GM12891 (cell line): ENCODE data around the gene SLC26A9.
A peak's percentile ranks its signal among the peaks of the same experiment; 100 is the strongest.

Source experiments
- DNase-seq: peaks from one replicate; pipeline ENCODE4 v3.0.0; 2011; ENCODE audit warnings: low spot score; ENCODE audit not compliant: insufficient read length
- FAIRE-seq: peaks from 2 replicates; lab custom pipeline; 2011; peaks lifted over from hg19 to GRCh38; lab: Jason Lieb, UNC
- PAX5 ChIP-seq: IDR thresholded peaks from 2 replicates; pipeline ENCODE4 v1.6.1; 2011; ENCODE audit warnings: low read length, moderate library complexity, mild to moderate bottlenecking; ENCODE audit not compliant: insufficient read depth, severe bottlenecking
- POLR2A ChIP-seq: IDR thresholded peaks from 2 replicates; pipeline ENCODE4 v1.6.1; 2011; ENCODE audit warnings: low read depth, low read length, control low read depth
- POLR2AphosphoS5 ChIP-seq: IDR thresholded peaks from 2 replicates; pipeline ENCODE4 v1.6.1; 2011; ENCODE audit warnings: low read depth, low read length, control low read depth
- POU2F2 ChIP-seq: IDR thresholded peaks from 2 replicates; pipeline ENCODE4 v1.6.1; 2011; ENCODE audit warnings: low read depth, mild to moderate bottlenecking, control low read depth, low read length, moderate library complexity
- SPI1 ChIP-seq: IDR thresholded peaks from 2 replicates; pipeline ENCODE4 v1.6.1; 2011; ENCODE audit warnings: low read depth, low read length, control low read depth
- TAF1 ChIP-seq: IDR thresholded peaks from 2 replicates; pipeline ENCODE4 v1.6.1; 2011; ENCODE audit warnings: low read depth, low read length, control low read depth

SLC26A9 gene

DNA sequence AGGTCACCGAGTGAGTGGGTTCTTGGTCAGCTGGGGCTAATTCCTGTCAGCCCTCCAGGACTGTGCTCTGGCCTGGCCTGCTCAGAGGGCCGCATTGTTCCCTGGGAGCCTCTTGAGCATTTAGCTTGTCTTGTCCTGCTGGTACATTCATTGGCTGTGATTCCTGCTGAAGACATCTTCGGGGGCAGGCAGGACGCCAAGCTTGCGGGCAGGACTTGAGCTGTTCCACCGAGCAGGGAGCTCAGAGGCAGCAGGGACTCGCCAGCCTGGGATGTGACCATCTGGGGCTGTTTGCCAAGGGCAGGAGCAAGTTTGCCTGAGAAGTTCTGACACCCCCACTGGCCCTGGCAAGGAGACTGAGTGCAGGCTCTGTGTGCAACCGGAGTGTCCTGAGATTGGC is 7.0 kb upstream of the SLC26A9 start:
- DNase-seq, result no peak
- TF ChIP-seq POLR2A (no peak), PAX5 (no peak), POU2F2 (no peak), SPI1 (no peak), POLR2AphosphoS5 (no peak), TAF1 (no peak)
- no peak for FAIRE-seq

GRCh38 chr1:205949753-205950152 is 6.5 kb upstream of the SLC26A9 start:
- FAIRE-seq (no peak), DNase-seq (no peak)
- TF ChIP-seq POLR2AphosphoS5 (no peak), TAF1 (no peak), PAX5 (no peak), SPI1 (no peak), POU2F2 (no peak), POLR2A (no peak)

DNA sequence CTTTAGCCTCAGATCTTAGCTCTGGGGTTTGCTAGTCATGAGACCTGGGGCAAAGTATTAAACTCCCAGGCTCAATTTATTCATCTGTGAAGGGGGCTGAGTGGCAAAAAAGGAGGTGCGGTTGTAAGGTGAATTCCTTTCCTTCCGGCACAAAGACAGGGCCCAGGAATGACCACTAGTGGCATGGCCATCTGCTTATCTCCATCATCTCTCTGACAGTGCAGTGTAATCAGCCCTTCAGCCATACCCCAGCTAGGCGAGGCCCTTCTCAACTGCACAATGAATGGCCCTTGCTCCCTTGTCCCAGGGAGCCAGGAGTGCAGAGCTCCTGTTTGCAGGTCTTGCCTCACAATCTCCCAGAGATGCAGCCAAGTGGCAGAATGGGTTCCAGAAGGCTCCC is 5.6 kb upstream of the SLC26A9 start:
- TF ChIP-seq POU2F2 (no peak), POLR2A (no peak), POLR2AphosphoS5 (no peak), PAX5 (no peak)
- no peak for FAIRE-seq
- no peak for DNase-seq

DNA sequence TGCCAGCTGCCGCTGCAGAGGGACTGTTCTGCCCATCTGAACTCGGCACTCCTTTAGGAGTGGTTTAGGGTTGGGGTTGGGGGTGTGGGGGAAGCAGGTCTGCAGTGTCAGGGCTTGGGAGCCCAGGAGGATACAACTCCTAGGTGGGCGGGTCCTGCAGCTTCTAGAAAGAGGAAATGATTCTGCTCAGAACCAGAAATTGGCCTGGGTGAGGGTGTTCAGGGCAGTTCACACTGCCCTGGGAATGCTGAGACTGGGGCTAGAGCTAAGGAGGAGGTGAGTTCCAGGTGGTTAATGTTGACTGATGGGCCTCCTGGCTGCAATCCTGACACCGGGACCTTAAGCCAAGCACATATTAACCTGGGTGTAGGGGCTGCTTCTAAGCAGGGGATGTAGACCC is 4.8 kb upstream of the SLC26A9 start:
- TF ChIP-seq PAX5, result no peak
- peak; percentile 47; the same call in 1 of the 2 replicates for TF ChIP-seq SPI1
- DNase-seq, result no peak
- no peak for FAIRE-seq

GRCh38 chr1:205947024-205947423 is 3.8 kb upstream of the SLC26A9 start:
- DNase-seq (no peak), FAIRE-seq (no peak)
- TF ChIP-seq SPI1, result no peak
- no peak for TF ChIP-seq PAX5
- TF ChIP-seq TAF1, result no peak
- no peak for TF ChIP-seq POU2F2
- TF ChIP-seq POLR2AphosphoS5, result no peak
- TF ChIP-seq POLR2A, result no peak

DNA sequence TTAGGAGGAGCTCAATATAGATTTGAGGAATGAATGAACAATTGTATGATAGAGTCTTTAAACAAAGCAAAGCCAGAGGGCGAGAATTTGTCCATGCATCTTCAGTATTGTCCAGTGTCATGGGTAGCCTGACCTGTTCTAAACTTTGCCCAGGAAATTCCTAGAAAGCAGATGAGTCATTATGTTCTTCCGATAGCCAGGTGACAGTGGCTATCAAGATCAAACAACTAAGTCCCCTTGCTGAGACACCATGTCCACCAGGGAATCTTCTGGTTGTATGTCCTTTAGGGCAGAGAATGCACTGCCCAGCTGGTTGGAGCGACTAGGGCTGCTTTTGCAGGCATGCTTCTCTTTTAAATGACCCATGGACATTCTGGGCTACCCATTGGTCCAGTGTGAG is 1.8 kb upstream of the SLC26A9 start:
- TF ChIP-seq POLR2AphosphoS5 (no peak), SPI1 (no peak), POLR2A (no peak), TAF1 (no peak), POU2F2 (no peak), PAX5 (no peak)
- DNase-seq (no peak), FAIRE-seq (no peak)

GRCh38 chr1:205944525-205944924 is 1.3 kb upstream of the SLC26A9 start:
- DNase-seq (no peak), FAIRE-seq (no peak)
- no peak for TF ChIP-seq POU2F2
- no peak for TF ChIP-seq PAX5
- TF ChIP-seq POLR2AphosphoS5, result no peak

- TF ChIP-seq TAF1 (no peak), SPI1 (no peak), POLR2AphosphoS5 (no peak), POLR2A (no peak), PAX5 (no peak), POU2F2 (no peak)
- FAIRE-seq (no peak), DNase-seq (no peak)
These were observed 561 bp downstream of the SLC26A9 start for GRCh38 chr1:205942631-205943159.

- DNase-seq (no peak), FAIRE-seq (no peak)
- TF ChIP-seq TAF1, result no peak
- TF ChIP-seq POLR2A, result no peak
- TF ChIP-seq SPI1, result no peak
- TF ChIP-seq PAX5, result no peak
- TF ChIP-seq POU2F2, result no peak
- no peak for TF ChIP-seq POLR2AphosphoS5
These were observed 2.5 kb downstream of the SLC26A9 start for GRCh38 chr1:205940710-205941109.

DNA sequence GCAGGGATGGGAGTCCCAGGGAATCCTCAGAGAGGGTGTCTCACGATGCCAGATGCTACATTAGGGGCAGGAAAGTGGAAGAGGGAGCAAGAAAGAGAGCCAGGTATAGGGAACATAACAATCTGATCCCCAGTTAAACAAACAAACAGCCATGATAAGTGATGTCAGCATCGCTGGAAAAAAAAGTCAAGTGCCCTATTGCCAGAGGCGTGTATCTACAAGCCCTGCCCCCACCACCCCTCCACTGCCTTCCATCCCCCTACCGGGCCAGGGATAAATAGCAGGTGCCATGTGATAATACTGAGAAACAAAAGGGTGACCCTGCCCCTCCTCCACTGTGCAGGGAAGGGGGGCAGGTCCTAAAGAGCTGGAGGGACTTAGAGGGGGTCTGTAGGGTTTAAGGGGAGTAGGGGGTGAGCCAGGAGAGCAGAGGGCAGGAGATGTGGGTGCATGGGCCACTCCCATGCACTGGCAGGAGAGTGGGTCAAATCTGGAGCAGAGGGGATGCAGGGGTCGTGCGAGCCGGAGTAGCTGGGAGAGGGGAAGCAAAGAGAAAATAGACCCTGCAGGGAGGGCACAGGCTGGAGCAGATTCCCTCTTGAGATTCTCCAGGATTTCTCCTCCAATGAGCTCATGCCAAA is 3.4 kb downstream of the SLC26A9 start:
- TF ChIP-seq SPI1 (no peak), POLR2AphosphoS5 (no peak), TAF1 (no peak), POLR2A (no peak), POU2F2 (no peak), PAX5 (no peak)
- no peak for DNase-seq
- no peak for FAIRE-seq

- TF ChIP-seq PAX5, result no peak
- no peak for TF ChIP-seq POLR2AphosphoS5
- TF ChIP-seq TAF1, result no peak
- no peak for TF ChIP-seq POU2F2
- no peak for TF ChIP-seq SPI1
- no peak for TF ChIP-seq POLR2A
- no peak for FAIRE-seq
- no peak for DNase-seq
These were observed 4.6 kb downstream of the SLC26A9 start for GRCh38 chr1:205938682-205939081.
